Measurements from ENCODE around the gene TAF4B.

DNA sequence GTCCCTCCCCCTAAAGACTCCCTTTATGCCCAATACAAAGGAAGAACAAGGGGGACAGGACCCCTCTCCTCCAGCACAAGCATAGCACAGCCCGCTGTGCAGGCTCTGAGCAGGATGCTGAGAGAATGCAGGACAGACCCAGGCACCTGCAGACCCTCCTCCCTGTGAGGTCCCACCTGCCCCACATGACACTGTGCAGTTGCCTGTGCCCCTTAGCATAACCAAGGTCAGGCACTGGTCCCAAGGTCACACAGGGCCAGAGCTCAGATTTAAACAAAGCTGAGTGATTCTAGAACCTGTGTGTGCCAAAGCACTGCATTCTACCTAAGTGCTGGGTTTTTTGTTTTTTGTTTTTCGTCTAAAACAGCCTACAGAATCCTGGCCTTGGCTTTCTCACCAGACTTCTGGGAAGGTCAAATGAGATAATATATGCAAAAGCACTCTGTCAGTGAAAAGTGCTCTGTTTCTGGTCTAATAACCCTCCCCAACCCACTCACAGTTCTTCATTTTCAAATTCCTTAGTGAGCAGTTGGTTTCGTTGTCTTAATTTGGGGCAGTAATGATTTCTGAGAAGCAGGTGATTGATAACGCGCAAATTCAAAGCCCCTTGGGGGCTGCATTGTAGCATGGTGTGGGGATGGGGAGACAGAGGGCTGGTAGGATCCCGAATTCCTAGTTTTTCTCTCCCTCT is 196.4 kb downstream of the TAF4B start:
- TF ChIP-seq CTCF (IDR thresholded peaks at IDR 0.05) = no peak
- TF ChIP-seq POLR2A (IDR thresholded peaks at IDR 0.05) = no peak
